Measurements from ENCODE around the gene LYRM7.
A peak's percentile ranks its signal among the peaks of the same experiment; 100 is the strongest.
"Not testable (repeated sequence)": the region's sequence is repeated elsewhere in the genome, so short reads cannot be mapped to it uniquely, and the experiment has no call there.

The LYRM7 gene

DNA sequence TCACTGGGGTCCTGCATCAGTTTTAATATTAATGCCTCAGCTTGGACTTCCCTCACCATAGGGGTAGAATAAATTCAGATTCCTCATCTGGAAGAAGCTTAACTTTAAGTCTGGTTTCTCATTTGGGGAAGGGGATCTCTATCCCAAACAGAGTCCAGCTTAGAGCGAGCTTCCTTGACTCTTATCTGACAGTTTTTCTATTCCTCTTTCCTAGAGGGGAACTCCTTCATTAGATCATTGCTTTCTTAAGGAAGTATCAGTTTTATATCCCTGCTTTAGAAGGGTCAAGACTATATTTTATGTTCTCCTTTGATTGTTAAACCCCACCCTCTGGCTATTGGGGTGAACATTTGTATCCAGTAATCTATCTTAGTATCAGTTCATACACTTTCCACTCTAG, 68.9 kb downstream of the LYRM7 start:
- H3K4me3 ChIP-seq (ENCODE audit: low read depth, low read length) = no peak overlapping the region
- TF ChIP-seq CTCF (IDR thresholded peaks at IDR 0.05; ENCODE audit: low read depth, low read length, missing control alignments) = no peak
- DNase-seq (ENCODE audit: low read depth) = no peak

GRCh38 chr5:131242728-131243255, 72.0 kb downstream of the LYRM7 start:
- no peak overlapping the region for H3K4me3 ChIP-seq (ENCODE audit: low read depth, low read length)
- no peak for TF ChIP-seq CTCF (IDR thresholded peaks at IDR 0.05; ENCODE audit: low read depth, low read length, missing control alignments)
- no peak for DNase-seq (ENCODE audit: low read depth)

- no peak for DNase-seq (ENCODE audit: low read depth)
- TF ChIP-seq CTCF (IDR thresholded peaks at IDR 0.05; ENCODE audit: low read depth, low read length, missing control alignments) = no peak
- H3K4me3 ChIP-seq (ENCODE audit: low read depth, low read length) = no peak overlapping the region
Observed at GRCh38 chr5:131245312-131245711, 74.6 kb downstream of the LYRM7 start.

DNA sequence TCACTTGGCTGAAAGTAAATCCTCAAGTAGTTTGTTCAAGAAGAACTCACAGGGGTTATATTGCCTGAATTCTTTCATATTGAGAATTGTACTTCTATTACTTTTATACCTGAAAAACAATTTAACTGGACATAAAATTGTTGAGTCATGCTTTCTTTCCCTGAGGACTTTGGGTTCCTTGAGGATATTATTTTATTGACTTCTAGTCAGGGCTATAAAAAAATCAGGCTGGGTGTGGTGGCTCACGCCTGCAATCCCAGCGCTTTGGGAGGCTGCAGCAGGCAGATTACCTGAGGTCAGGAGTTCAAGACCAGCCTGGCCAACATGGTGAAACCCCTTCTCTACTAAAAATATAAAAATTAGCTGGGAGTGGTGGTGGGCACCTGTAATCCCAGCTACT, 75.2 kb downstream of the LYRM7 start:
- no peak for DNase-seq (ENCODE audit: low read depth)
- no peak for TF ChIP-seq CTCF (IDR thresholded peaks at IDR 0.05; ENCODE audit: low read depth, low read length, missing control alignments)
- no peak overlapping the region for H3K4me3 ChIP-seq (ENCODE audit: low read depth, low read length)

DNA sequence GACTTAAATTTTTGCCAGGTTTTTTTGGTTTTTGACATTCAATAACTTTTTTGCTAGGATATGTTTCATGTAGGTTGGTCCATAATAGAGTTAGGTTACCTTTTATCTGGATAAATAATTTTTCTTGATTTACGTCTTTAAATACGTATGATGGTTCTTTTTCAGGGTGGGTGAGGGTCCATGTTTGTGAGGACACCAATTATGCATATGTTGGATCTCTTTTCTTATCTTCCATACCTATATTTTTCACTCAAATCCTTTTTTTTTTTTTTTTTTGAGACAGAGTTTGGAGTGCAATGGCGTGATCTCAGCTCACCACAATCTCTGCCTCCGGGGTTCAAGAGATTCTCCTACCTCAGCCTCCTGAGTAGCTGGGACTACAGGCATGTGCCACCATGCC, 75.8 kb downstream of the LYRM7 start:
- H3K4me3 ChIP-seq (ENCODE audit: low read depth, low read length) = no peak overlapping the region
- TF ChIP-seq CTCF (IDR thresholded peaks at IDR 0.05; ENCODE audit: low read depth, low read length, missing control alignments) = no peak

GRCh38 chr5:131250751-131251475, 80.2 kb downstream of the LYRM7 start:
- DNase-seq (ENCODE audit: low read depth) = no peak
- H3K4me3 ChIP-seq (ENCODE audit: low read depth, low read length) = no peak overlapping the region; the same call in 1 of the 2 replicates
- no peak for TF ChIP-seq CTCF (IDR thresholded peaks at IDR 0.05; ENCODE audit: low read depth, low read length, missing control alignments)

More for the DNA sequence above, 75.8 kb downstream of the LYRM7 start:
- no peak for DNase-seq (ENCODE audit: low read depth)

DNA sequence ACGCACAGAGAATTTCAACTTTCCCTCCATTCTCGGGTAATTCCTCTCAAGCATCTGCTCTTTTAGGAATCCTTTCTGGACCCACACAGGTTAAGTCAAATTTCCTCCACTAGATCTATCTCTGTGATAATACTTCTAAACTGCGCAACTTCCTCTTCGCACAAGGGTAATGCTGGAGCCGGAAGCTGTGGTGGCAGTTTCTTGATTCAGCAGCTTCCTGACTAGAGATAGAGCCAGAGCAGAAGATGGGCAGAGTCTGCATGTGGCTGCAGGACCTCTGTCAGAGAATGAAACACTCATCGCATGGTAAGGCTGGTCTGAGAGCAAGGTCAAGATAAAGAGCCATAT, 82.1 kb downstream of the LYRM7 start:
- DNase-seq (ENCODE audit: low read depth) = peak; percentile 89
- TF ChIP-seq CTCF (IDR thresholded peaks at IDR 0.05; ENCODE audit: low read depth, low read length, missing control alignments) = no peak
- peak overlapping the region; percentile 52 for H3K4me3 ChIP-seq (ENCODE audit: low read depth, low read length)

DNA sequence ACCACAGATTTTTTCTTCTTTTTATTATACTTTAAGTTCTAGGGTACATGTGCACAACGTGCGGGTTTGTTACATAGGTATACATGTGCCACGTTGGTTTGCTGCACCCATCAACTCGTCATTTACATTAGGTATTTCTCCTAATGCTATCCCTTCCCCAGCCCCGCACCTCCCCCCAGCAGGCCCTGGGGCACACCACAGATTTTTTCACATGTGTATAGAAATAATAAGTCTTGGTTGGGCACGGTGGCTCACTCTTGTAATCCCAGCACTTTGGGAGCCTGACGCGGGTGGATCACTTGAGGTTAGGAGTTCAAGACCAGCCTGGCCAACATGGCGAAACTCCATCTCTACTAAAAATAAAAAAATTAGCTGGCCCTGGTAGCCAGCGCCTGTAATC, 83.3 kb downstream of the LYRM7 start:
- peak overlapping the region; percentile 31; the same call in 1 of the 2 replicates for H3K4me3 ChIP-seq (ENCODE audit: low read depth, low read length)
- DNase-seq (ENCODE audit: low read depth) = not testable (repeated sequence)

Measured in GM12864 (cell line).